HepG2 (cell line): Measurements from ENCODE around the gene AGK. TPM values are rescaled to one million over a fixed set of nuclear protein-coding genes. Genes with fewer than 3 reads are reported as not detected.

Source experiments
- ATAC-seq: fragments of 200-7000 bp; cut with Tn5 transposase; 3 replicates; pipeline ENCODE4 v1.9.1; 2020; ENCODE audit warnings: mild to moderate bottlenecking, moderate library complexity
- BruUV-seq: library from RNA; stranded (reverse); fragments of 400-500 nt; replicated peaks from 2 replicates; lab custom pipeline; 2021; lab: Mats Ljungman, UMichigan
- CTCF ChIA-PET: fragments of 300-600 bp; formaldehyde crosslinking; extraction: SDS; loops from one replicate; lab custom pipeline; 2021; ENCODE audit warnings: low total read pairs, inconsistent platforms, low intra/inter-chr PET ratio; lab: Yijun Ruan, JAX
- POLR2A ChIA-PET: fragments of 350-600 bp; sonication (Branson Sonifier 250); formaldehyde crosslinking; loops from one replicate; lab custom pipeline; 2020; ENCODE audit warnings: antibody characterized with exemption, inconsistent platforms; lab: Yijun Ruan, JAX
- DNase-seq: peaks from one replicate; pipeline ENCODE4 v3.0.0-alpha.2; 2015; ENCODE audit warnings: low spot score
- FAIRE-seq: peaks from 3 replicates; lab custom pipeline; 2011; peaks lifted over from hg19 to GRCh38; lab: Jason Lieb, UNC
- H2AFZ ChIP-seq: one replicate; pipeline ENCODE4 v1.6.1; 2011; ENCODE audit warnings: low read length, inconsistent platforms
- H3K27ac ChIP-seq: fragments of 300-600 bp; 3 replicates; pipeline ENCODE4 v1.8.0; 2011; ENCODE audit warnings: mixed run types, mild to moderate bottlenecking, mixed read lengths, low read length, inconsistent platforms; ENCODE audit not compliant: insufficient read depth; ENCODE audit errors: extremely low read length
- H3K27me3 ChIP-seq, 2 experiments: fragments of 200-600 bp in 1 of 2; 2 replicates in 1 of 2; 3 replicates in 1 of 2; pipeline versions ENCODE4 v1.6.0 to v1.8.0; 2011; ENCODE audit warnings: low read length in 2 of 2, mild to moderate bottlenecking in 2 of 2, moderate library complexity in 2 of 2, inconsistent platforms in 1 of 2; ENCODE audit not compliant: insufficient read depth in 2 of 2, control insufficient read depth in 1 of 2
- H3K36me3 ChIP-seq, 2 experiments: fragments of 200-600 bp in 1 of 2; replicated peaks in 1 of 2; 2 replicates in 1 of 2; 3 replicates in 1 of 2; pipeline versions ENCODE4 v1.5.1 to v1.8.0; 2011; ENCODE audit warnings: low read length in 2 of 2, inconsistent platforms in 1 of 2; ENCODE audit not compliant: insufficient read depth in 2 of 2, control insufficient read depth in 1 of 2
- H3K4me1 ChIP-seq: 2 replicates; pipeline ENCODE4 v1.5.1; 2012; ENCODE audit warnings: low read length, inconsistent platforms; ENCODE audit not compliant: insufficient read depth
- H3K4me2 ChIP-seq: 2 replicates; pipeline ENCODE4 v1.6.0; 2011; ENCODE audit warnings: low read depth, low read length, inconsistent platforms
- H3K4me3 ChIP-seq, 3 experiments: fragments of 200-600 bp in 1 of 3; sonication (generic), shearing (Covaris generic) in 1 of 3; replicated peaks in 1 of 3; 2 replicates each; pipeline ENCODE4 v1.5.1; 2011 to 2016; ENCODE audit warnings: low read length in 3 of 3, inconsistent platforms in 2 of 3, low read depth in 2 of 3, mild to moderate bottlenecking in 2 of 3, control low read depth in 1 of 3, mixed read lengths in 1 of 3; ENCODE audit not compliant: insufficient read depth in 1 of 3
- H3K79me2 ChIP-seq: one replicate; pipeline ENCODE4 v1.6.1; 2011; ENCODE audit warnings: low read length, inconsistent platforms; ENCODE audit not compliant: insufficient read depth
- H3K9ac ChIP-seq: 2 replicates; pipeline ENCODE4 v1.6.0; 2011; ENCODE audit warnings: mild to moderate bottlenecking, low read depth, low read length, inconsistent platforms; ENCODE audit not compliant: insufficient read depth
- H3K9me3 ChIP-seq: 2 replicates; pipeline ENCODE4 v1.5.1; 2012; ENCODE audit warnings: mild to moderate bottlenecking, low read length
- H4K20me1 ChIP-seq: 2 replicates; pipeline ENCODE4 v1.6.0; 2011; ENCODE audit warnings: inconsistent platforms, mild to moderate bottlenecking, low read length, moderate library complexity; ENCODE audit not compliant: insufficient read depth
- FOXK2 ChIP-seq: fragments of 450-650 bp; IDR thresholded peaks from 2 replicates; pipeline ENCODE4 v1.6.1; 2016
- GTF2F1 ChIP-seq: fragments of 150-350 bp; IDR thresholded peaks from 2 replicates; pipeline ENCODE4 v1.6.1; 2014; ENCODE audit warnings: low read length
- NCOA2 ChIP-seq: sonication (generic); formaldehyde crosslinking; IDR thresholded peaks from 2 replicates; pipeline ENCODE4 v1.8.0; 2022; ENCODE audit warnings: inconsistent platforms
- NPAS2 ChIP-seq: sonication (generic); formaldehyde crosslinking; IDR thresholded peaks from 2 replicates; pipeline ENCODE4 v1.8.0; 2022; ENCODE audit warnings: mild to moderate bottlenecking, missing genetic modification reagents, borderline replicate concordance
- NRL ChIP-seq: sonication (generic); formaldehyde crosslinking; IDR thresholded peaks from 2 replicates; pipeline ENCODE4 v1.5.0; 2020; ENCODE audit warnings: missing genetic modification reagents, mild to moderate bottlenecking, moderate library complexity, borderline replicate concordance
- PPARG ChIP-seq: conservative IDR thresholded peaks from 2 replicates; pipeline ENCODE4 v1.6.1; 2016; ENCODE audit warnings: missing biosample characterization, missing genetic modification reagents
- PRMT3 ChIP-seq: sonication (generic); formaldehyde crosslinking; IDR thresholded peaks from 2 replicates; pipeline ENCODE4 v1.8.1; 2022; ENCODE audit warnings: low read depth, mild to moderate bottlenecking, moderate library complexity, missing genetic modification reagents, borderline replicate concordance
- SP4 ChIP-seq: sonication (generic); formaldehyde crosslinking; IDR thresholded peaks from 2 replicates; pipeline ENCODE4 v1.8.1; 2023; ENCODE audit warnings: mild to moderate bottlenecking, missing genetic modification reagents
- TSC22D2 ChIP-seq: sonication (generic); formaldehyde crosslinking; IDR thresholded peaks from 2 replicates; pipeline ENCODE4 v1.5.1; 2020; ENCODE audit warnings: missing genetic modification reagents, mild to moderate bottlenecking, borderline replicate concordance
- YEATS4 ChIP-seq: sonication (generic); formaldehyde crosslinking; IDR thresholded peaks from 2 replicates; pipeline ENCODE4 v1.4.0; 2020; ENCODE audit warnings: missing genetic modification reagents, borderline replicate concordance
- ZNF501 ChIP-seq: sonication (generic); formaldehyde crosslinking; IDR thresholded peaks from 2 replicates; pipeline ENCODE4 v1.5.1; 2020; ENCODE audit warnings: mild to moderate bottlenecking, moderate library complexity, missing genetic modification reagents
- ZNF7 ChIP-seq: IDR thresholded peaks from 2 replicates; pipeline ENCODE4 v1.6.1; 2016; ENCODE audit warnings: missing biosample characterization, missing genetic modification reagents
- ZSCAN12 ChIP-seq: sonication (generic); formaldehyde crosslinking; IDR thresholded peaks from 2 replicates; pipeline ENCODE4 v1.9.0; 2021; ENCODE audit warnings: mild to moderate bottlenecking, missing genetic modification reagents
- WGBS: methylation state at CpG from one replicate; pipeline ENCODE4 v1.1.6; 2017; ENCODE audit warnings: low lambda C conversion rate; 5-methylcytosine and 5-hydroxymethylcytosine counted together
- in situ Hi-C: cut with HindIII; loops from 2 replicates; pipeline ENCODE4 v1.10.0; 2017; ENCODE audit warnings: low pct_unique_long_range_greater_than_20kb; ENCODE audit not compliant: extremely low pct_ligation_motif_present
- intact Hi-C: fragments of 100-400 bp; cut with micrococcal nuclease; formaldehyde crosslinking; loops from one replicate; pipeline ENCODE4 v1.10.0; 2022; ENCODE audit not compliant: unreplicated experiment
- polyA plus RNA-seq, 8 experiments: library from polyadenylated mRNA; depleted of rRNA in 3 of 8; stranded (reverse) in 7 of 8; unstranded in 1 of 8; fragments of >200 nt; fragmentation: Illumina TruSeq in 4 of 8; extraction: Trizol in 4 of 8; gene quantifications; 2 replicates each; pipeline versions ENCODE4 v1.2.1 to v1.2.3, GENCODE V29; 2011 to 2016; ENCODE audit warnings: low read depth in 4 of 8, missing spikeins in 1 of 8, mixed read lengths in 1 of 8; ENCODE audit not compliant: insufficient read depth in 1 of 8
- total RNA-seq, 5 experiments: library from RNA; depleted of rRNA; stranded (reverse); fragments of >200 nt; fragmentation: Illumina TruSeq; extraction: Trizol; gene quantifications; 2 replicates each; pipeline ENCODE4 v1.2.3, GENCODE V29; 2016; ENCODE audit warnings: low read depth in 1 of 5
- TF ChIP-seq, protein P1 (sequence below): IDR thresholded peaks from 2 replicates; pipeline ENCODE4 v1.6.1; 2016; ENCODE audit warnings: missing compliant biosample characterization, missing genetic modification reagents, borderline replicate concordance
- TF ChIP-seq, protein P2 (sequence below): sonication (generic); formaldehyde crosslinking; IDR thresholded peaks from 2 replicates; pipeline ENCODE4 v1.9.0; 2022; ENCODE audit warnings: low read depth, missing genetic modification reagents
- TF ChIP-seq, protein P3 (sequence below): sonication (generic); formaldehyde crosslinking; IDR thresholded peaks from 2 replicates; pipeline ENCODE4 v1.4.0; 2020; ENCODE audit warnings: mild to moderate bottlenecking, missing genetic modification reagents

The AGK gene
- total and polyA plus RNA-seq, 2 of the 13 experiments (the other 11 are each of a cell fraction or from before 2014, with no cell fraction given) = 23.7 to 30.1 TPM

DNA sequence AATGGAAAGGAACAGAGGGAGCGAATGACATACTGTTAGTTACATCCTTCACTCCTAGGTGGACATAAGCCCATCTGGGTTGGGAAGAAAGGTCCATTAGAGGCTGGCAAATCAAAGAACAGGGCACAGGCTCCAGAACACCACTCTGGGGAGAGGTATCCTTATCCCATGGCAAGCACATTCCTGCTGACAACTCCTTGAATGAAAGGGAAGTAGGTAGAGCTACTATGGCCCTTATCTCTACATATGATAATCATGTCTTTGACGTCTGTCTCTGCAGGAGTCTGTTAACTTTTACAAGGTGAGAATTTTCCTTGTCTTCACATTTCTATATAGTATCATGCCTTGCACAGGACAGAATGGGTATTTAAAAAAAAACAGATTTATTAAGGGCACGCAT, 140.3 kb downstream of the AGK start:
- no TSS peak for BruUV-seq
- no peaks in the 10 kb centered on the region for H3K79me2 ChIP-seq

DNA sequence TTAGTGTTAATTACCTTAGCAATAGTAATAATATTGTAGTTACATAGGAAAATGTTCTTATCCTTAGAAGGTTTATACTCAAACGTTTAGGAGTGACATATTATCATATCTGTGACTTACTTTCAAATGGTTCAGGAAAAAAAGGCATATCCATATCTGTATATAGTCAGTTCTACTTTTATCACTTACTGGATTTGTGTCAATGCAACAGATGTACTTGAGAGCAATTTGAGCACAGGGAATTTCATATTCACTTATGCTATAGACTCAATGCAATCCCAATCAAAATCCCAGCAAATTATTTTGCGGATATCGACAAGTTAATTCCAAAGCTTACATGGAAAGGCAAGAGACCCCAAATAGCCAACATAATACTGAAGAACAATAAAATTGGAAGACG, 140.8 kb downstream of the AGK start:
- intact Hi-C loops = no loop called here
- POLR2A ChIA-PET = no interaction called here
- WGBS = 90% methylated on average over 4 of the region's 4 CpGs
- no peaks in the 10 kb centered on the region for H3K79me2 ChIP-seq
- CTCF ChIA-PET = no interaction called here
- no peak overlapping the region for H3K4me3 ChIP-seq
- in situ Hi-C loops = no loop called here
- no peak overlapping the region for H3K4me2 ChIP-seq
- 0 out of 2 replicates have a peak, but pooled peaks cover 6% of the 10 kb centered on the region for H4K20me1 ChIP-seq
- no TSS peak for BruUV-seq
- no peak overlapping the region for H3K27ac ChIP-seq
- no peaks in the 10 kb centered on the region for H3K9me3 ChIP-seq
- H3K9ac ChIP-seq = no peak overlapping the region
- no peak overlapping the region for H2AFZ ChIP-seq
- no peaks in the 10 kb centered on the region for H3K27me3 ChIP-seq
- ATAC-seq (no peak), DNase-seq (no peak), FAIRE-seq (no peak)
- H3K4me1 ChIP-seq = peaks cover 49% of the 10 kb centered on the region
- no peaks in the 10 kb centered on the region for H3K36me3 ChIP-seq
- TF ChIP-seq PRMT3 = no peak
- TF ChIP-seq, protein P1, sequence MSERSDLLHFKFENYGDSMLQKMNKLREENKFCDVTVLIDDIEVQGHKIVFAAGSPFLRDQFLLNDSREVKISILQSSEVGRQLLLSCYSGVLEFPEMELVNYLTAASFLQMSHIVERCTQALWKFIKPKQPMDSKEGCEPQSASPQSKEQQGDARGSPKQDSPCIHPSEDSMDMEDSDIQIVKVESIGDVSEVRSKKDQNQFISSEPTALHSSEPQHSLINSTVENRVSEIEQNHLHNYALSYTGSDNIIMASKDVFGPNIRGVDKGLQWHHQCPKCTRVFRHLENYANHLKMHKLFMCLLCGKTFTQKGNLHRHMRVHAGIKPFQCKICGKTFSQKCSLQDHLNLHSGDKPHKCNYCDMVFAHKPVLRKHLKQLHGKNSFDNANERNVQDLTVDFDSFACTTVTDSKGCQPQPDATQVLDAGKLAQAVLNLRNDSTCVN (CRISPR knock-in tag) = no peak
- no peak for TF ChIP-seq ZSCAN12 (CRISPR knock-in tag)
- TF ChIP-seq, protein P2, sequence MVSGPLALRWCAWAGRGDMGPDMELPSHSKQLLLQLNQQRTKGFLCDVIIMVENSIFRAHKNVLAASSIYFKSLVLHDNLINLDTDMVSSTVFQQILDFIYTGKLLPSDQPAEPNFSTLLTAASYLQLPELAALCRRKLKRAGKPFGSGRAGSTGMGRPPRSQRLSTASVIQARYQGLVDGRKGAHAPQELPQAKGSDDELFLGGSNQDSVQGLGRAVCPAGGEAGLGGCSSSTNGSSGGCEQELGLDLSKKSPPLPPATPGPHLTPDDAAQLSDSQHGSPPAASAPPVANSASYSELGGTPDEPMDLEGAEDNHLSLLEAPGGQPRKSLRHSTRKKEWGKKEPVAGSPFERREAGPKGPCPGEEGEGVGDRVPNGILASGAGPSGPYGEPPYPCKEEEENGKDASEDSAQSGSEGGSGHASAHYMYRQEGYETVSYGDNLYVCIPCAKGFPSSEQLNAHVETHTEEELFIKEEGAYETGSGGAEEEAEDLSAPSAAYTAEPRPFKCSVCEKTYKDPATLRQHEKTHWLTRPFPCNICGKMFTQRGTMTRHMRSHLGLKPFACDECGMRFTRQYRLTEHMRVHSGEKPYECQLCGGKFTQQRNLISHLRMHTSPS (CRISPR knock-in tag) = no peak

More for the DNA sequence above, 140.3 kb downstream of the AGK start:
- Histone ChIP-seq H3K4me1 (peaks cover 44% of the 10 kb centered on the region), H3K4me2 (no peak overlapping the region), H3K27me3 (no peaks in the 10 kb centered on the region), H2AFZ (no peak overlapping the region), H3K9ac (no peak overlapping the region), H4K20me1 (0 out of 2 replicates have a peak, but pooled peaks cover 6% of the 10 kb centered on the region), H3K9me3 (no peaks in the 10 kb centered on the region), H3K4me3 (no peak overlapping the region), H3K36me3 (no peaks in the 10 kb centered on the region), H3K27ac (no peak overlapping the region)
- in situ Hi-C loops = no loop called here
- POLR2A ChIA-PET = interaction anchor here (0.6 kb wide), 1 partner anchor 12 kb away, joined by 3 read pairs; no protein-coding TSS in a partner anchor
- CTCF ChIA-PET = no interaction called here
- no peak for FAIRE-seq
- no peak for ATAC-seq
- DNase-seq = no peak
- intact Hi-C loops = no loop called here
- WGBS = 95% methylated on average over 3 of the region's 3 CpGs
- no peak for TF ChIP-seq NRL (CRISPR knock-in tag)
- TF ChIP-seq TSC22D2 (CRISPR knock-in tag) = no peak
- no peak for TF ChIP-seq SP4 (CRISPR knock-in tag)
- TF ChIP-seq YEATS4 (CRISPR knock-in tag) = no peak
- no peak for TF ChIP-seq PPARG (CRISPR knock-in tag)
- no peak for TF ChIP-seq FOXK2
- no peak for TF ChIP-seq ZNF7 (CRISPR knock-in tag)
- TF ChIP-seq NPAS2 (CRISPR knock-in tag) = no peak
- TF ChIP-seq GTF2F1 = no peak
- no peak for TF ChIP-seq NCOA2 (CRISPR knock-in tag)
- TF ChIP-seq ZNF501 (CRISPR knock-in tag) = no peak
- TF ChIP-seq, protein P3, sequence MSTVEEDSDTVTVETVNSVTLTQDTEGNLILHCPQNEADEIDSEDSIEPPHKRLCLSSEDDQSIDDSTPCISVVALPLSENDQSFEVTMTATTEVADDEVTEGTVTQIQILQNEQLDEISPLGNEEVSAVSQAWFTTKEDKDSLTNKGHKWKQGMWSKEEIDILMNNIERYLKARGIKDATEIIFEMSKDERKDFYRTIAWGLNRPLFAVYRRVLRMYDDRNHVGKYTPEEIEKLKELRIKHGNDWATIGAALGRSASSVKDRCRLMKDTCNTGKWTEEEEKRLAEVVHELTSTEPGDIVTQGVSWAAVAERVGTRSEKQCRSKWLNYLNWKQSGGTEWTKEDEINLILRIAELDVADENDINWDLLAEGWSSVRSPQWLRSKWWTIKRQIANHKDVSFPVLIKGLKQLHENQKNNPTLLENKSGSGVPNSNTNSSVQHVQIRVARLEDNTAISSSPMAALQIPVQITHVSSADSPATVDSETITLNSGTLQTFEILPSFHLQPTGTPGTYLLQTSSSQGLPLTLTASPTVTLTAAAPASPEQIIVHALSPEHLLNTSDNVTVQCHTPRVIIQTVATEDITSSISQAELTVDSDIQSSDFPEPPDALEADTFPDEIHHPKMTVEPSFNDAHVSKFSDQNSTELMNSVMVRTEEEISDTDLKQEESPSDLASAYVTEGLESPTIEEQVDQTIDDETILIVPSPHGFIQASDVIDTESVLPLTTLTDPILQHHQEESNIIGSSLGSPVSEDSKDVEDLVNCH (CRISPR knock-in tag) = no peak
